Measurements from ENCODE around the gene NHLRC3.
"Not testable (repeated sequence)": the region's sequence is repeated elsewhere in the genome, so short reads cannot be mapped to it uniquely, and the experiment has no call there.

NHLRC3 gene

DNA sequence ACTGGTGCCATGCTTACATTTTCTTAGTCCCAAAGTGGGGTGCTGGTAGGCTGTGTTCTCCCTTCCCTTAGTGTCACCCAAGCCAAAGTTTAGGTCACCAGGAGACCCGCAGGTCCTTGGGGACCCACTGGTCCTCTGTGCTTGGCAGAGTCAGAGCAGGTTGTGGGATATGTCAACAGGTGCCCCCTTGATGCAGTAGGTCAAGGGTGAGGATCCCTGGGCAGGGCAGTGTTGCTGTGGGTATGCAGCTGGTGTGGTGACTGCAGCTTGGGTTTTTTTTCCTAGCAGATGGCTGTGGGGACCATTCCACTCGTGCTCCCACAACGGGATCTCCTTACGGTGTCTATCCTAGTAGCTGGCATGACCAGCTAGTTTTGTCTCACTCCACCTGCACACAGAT lies 23.7 kb downstream of the NHLRC3 start:
- Histone ChIP-seq H3K9ac (ENCODE audit: low read depth, low read length) (no peak overlapping the region), H3K36me3 (ENCODE audit: insufficient read depth, low read length) (peaks cover 4% of the 10 kb centered on the region), H3K4me1 (ENCODE audit: insufficient read depth, low read length) (no peaks in the 10 kb centered on the region), H4K20me1 (ENCODE audit: insufficient read depth, low read length) (no peaks in the 10 kb centered on the region; the same call in 1 of the 2 replicates), H3K27me3 (ENCODE audit: insufficient read depth, low read length, poor library complexity) (no peaks in the 10 kb centered on the region), H3K4me2 (ENCODE audit: insufficient read depth, low read length) (no peak overlapping the region), H3K27ac (ENCODE audit: low read length) (no peak overlapping the region), H3K79me2 (ENCODE audit: insufficient read depth, low read length) (no peaks in the 10 kb centered on the region), H3K4me3 (ENCODE audit: low read depth in 1 of 2, low read length in 2 of 2) (no peak overlapping the region), H3K9me3 (ENCODE audit: insufficient read depth, low read length, severe bottlenecking) (no peaks in the 10 kb centered on the region), H2AFZ (ENCODE audit: low read depth, low read length) (no peak overlapping the region)
- ATAC-seq (ENCODE audit: insufficient read depth, low read depth): no peak
- TF ChIP-seq, protein P1, sequence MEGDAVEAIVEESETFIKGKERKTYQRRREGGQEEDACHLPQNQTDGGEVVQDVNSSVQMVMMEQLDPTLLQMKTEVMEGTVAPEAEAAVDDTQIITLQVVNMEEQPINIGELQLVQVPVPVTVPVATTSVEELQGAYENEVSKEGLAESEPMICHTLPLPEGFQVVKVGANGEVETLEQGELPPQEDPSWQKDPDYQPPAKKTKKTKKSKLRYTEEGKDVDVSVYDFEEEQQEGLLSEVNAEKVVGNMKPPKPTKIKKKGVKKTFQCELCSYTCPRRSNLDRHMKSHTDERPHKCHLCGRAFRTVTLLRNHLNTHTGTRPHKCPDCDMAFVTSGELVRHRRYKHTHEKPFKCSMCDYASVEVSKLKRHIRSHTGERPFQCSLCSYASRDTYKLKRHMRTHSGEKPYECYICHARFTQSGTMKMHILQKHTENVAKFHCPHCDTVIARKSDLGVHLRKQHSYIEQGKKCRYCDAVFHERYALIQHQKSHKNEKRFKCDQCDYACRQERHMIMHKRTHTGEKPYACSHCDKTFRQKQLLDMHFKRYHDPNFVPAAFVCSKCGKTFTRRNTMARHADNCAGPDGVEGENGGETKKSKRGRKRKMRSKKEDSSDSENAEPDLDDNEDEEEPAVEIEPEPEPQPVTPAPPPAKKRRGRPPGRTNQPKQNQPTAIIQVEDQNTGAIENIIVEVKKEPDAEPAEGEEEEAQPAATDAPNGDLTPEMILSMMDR (IDR thresholded peaks at IDR 0.05; ENCODE audit: borderline replicate concordance, extremely low read depth, low read length, poor library complexity, severe bottlenecking): no peak
- no peak for TF ChIP-seq EZH2 (IDR thresholded peaks at IDR 0.05; ENCODE audit: borderline replicate concordance, low read depth, low read length, severe bottlenecking)
- no peak for DNase-seq

DNA sequence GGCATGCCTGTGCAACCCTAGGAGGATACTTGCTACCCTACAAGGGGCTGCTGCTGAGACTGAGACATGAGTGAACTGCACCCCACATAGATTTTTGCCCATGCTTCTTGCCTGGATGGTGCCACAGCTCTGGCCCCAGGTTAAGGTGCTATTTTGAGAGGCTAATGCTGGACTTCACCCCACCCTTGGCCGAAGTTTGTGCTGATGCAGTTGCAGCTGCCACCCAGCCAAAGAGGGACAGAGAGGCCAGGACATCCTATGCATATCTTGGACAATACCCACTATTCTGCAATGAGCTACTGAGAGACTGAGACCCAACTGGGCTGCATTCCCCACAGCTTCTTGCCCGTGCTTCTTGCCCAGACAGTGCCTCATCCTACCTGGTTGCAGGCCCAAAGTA lies 34.6 kb downstream of the NHLRC3 start:
- H3K36me3 ChIP-seq (ENCODE audit: insufficient read depth, low read length): no peaks in the 10 kb centered on the region
- no peak overlapping the region for H3K4me3 ChIP-seq (ENCODE audit: low read depth in 1 of 2, low read length in 2 of 2)
- no peak overlapping the region for H3K9ac ChIP-seq (ENCODE audit: low read depth, low read length)
- H3K4me1 ChIP-seq (ENCODE audit: insufficient read depth, low read length): no peaks in the 10 kb centered on the region
- DNase-seq (no peak), ATAC-seq (ENCODE audit: insufficient read depth, low read depth) (no peak)
- H3K4me2 ChIP-seq (ENCODE audit: insufficient read depth, low read length): no peak overlapping the region
- no peak overlapping the region for H3K27ac ChIP-seq (ENCODE audit: low read length)
- H3K9me3 ChIP-seq (ENCODE audit: insufficient read depth, low read length, severe bottlenecking): no peaks in the 10 kb centered on the region
- H4K20me1 ChIP-seq (ENCODE audit: insufficient read depth, low read length): no peaks in the 10 kb centered on the region
- TF ChIP-seq EZH2 (IDR thresholded peaks at IDR 0.05; ENCODE audit: borderline replicate concordance, low read depth, low read length, severe bottlenecking): no peak
- TF ChIP-seq, protein P1 (IDR thresholded peaks at IDR 0.05; ENCODE audit: borderline replicate concordance, extremely low read depth, low read length, poor library complexity, severe bottlenecking): no peak
- no peak overlapping the region for H2AFZ ChIP-seq (ENCODE audit: low read depth, low read length)
- H3K27me3 ChIP-seq (ENCODE audit: insufficient read depth, low read length, poor library complexity): peaks cover 4% of the 10 kb centered on the region
- no peaks in the 10 kb centered on the region for H3K79me2 ChIP-seq (ENCODE audit: insufficient read depth, low read length)

DNA sequence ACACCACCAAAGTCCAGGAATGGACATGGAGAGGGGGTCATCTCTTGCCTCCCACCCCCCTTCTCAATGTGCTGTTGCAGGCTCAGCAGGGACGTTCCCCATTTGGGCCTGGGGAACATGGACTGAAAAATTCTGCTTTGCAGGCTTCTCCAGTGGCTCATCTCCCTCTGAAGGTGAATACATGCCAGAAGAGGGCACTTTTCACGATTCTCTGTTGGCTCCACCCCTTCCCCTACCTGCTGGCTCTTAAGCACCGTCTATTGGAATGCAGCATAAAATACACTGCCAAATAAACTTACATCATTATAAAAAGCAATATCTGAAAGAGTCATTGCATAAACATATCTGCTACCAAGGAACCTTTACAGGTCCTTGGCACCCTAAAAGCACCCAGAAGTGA lies 35.7 kb downstream of the NHLRC3 start:
- Histone ChIP-seq H3K79me2 (ENCODE audit: insufficient read depth, low read length) (no peaks in the 10 kb centered on the region), H3K4me1 (ENCODE audit: insufficient read depth, low read length) (no peaks in the 10 kb centered on the region), H3K4me2 (ENCODE audit: insufficient read depth, low read length) (no peak overlapping the region), H3K27ac (ENCODE audit: low read length) (no peak overlapping the region), H2AFZ (ENCODE audit: low read depth, low read length) (no peak overlapping the region), H4K20me1 (ENCODE audit: insufficient read depth, low read length) (no peaks in the 10 kb centered on the region), H3K27me3 (ENCODE audit: insufficient read depth, low read length, poor library complexity) (peaks cover 4% of the 10 kb centered on the region), H3K36me3 (ENCODE audit: insufficient read depth, low read length) (no peaks in the 10 kb centered on the region), H3K4me3 (ENCODE audit: low read depth in 1 of 2, low read length in 2 of 2) (no peak overlapping the region), H3K9ac (ENCODE audit: low read depth, low read length) (no peak overlapping the region), H3K9me3 (ENCODE audit: insufficient read depth, low read length, severe bottlenecking) (no peaks in the 10 kb centered on the region)
- ATAC-seq (ENCODE audit: insufficient read depth, low read depth): no peak
- TF ChIP-seq EZH2 (IDR thresholded peaks at IDR 0.05; ENCODE audit: borderline replicate concordance, low read depth, low read length, severe bottlenecking): no peak
- TF ChIP-seq, protein P1 (IDR thresholded peaks at IDR 0.05; ENCODE audit: borderline replicate concordance, extremely low read depth, low read length, poor library complexity, severe bottlenecking): no peak
- DNase-seq: no peak

DNA sequence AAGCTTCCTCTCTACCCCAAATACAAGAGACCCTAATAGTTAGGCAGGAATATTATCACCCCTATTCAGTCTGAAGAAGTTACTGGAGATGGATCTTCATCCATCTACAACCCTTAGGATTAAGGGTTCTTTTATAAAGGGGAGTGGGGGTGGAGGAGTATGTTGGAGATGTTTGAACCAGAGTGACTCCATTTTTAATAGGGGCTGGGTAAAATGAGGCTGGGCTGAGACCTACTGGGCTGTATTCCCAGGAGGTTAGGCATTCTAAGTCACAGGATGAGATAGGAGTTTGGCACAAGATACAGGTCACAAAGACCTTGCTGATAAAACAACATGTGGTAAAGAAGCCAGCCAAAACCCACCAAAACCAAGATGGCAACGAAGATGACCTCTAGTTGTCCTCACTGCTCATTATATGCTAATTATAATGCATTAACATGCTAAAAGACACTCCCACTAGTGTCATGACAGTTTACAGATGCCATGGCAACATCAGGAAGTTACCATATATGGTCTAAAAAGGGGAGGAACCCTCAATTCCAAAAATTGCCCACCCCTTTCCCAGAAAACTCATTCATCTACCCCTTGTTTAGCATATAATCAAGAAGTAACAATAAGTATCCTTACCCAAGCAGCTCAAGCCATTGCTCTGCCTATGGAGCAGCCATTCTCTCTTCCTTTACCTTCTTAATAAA lies 48.1 kb downstream of the NHLRC3 start:
- not testable (repeated sequence) for H3K9me3 ChIP-seq (ENCODE audit: insufficient read depth, low read length, severe bottlenecking); H4K20me1 ChIP-seq (ENCODE audit: insufficient read depth, low read length); H2AFZ ChIP-seq (ENCODE audit: low read depth, low read length); H3K4me3 ChIP-seq (ENCODE audit: low read depth in 1 of 2, low read length in 2 of 2); H3K27ac ChIP-seq (ENCODE audit: low read length); DNase-seq; H3K9ac ChIP-seq (ENCODE audit: low read depth, low read length); H3K4me2 ChIP-seq (ENCODE audit: insufficient read depth, low read length); H3K4me1 ChIP-seq (ENCODE audit: insufficient read depth, low read length); ATAC-seq (ENCODE audit: insufficient read depth, low read depth); H3K27me3 ChIP-seq (ENCODE audit: insufficient read depth, low read length, poor library complexity); H3K79me2 ChIP-seq (ENCODE audit: insufficient read depth, low read length); H3K36me3 ChIP-seq (ENCODE audit: insufficient read depth, low read length)
